Hematopoietic multipotent progenitor cell treated with erythropoietin and hydrocortisone succinate and interleukin-3 and kit ligand, for 17 days (in vitro differentiated cells): ENCODE results near the gene CUL3.
"Not testable (repeated sequence)": the region's sequence is repeated elsewhere in the genome, so short reads cannot be mapped to it uniquely, and the experiment has no call there.

ENCODE experiments used
- DNase-seq: peaks from one replicate; pipeline ENCODE4 v3.0.0-alpha.2; 2015; ENCODE audit warnings: low spot score

CUL3 gene

GRCh38 chr2:224538561-224539138 is 46.5 kb downstream of the CUL3 start:
- DNase-seq, result no peak

- no peak for DNase-seq
Observed at GRCh38 chr2:224532931-224533330, 52.2 kb downstream of the CUL3 start.

- no peak for DNase-seq
Observed at GRCh38 chr2:224532441-224532840, 52.7 kb downstream of the CUL3 start.

- no peak for DNase-seq
Observed at GRCh38 chr2:224528171-224528570, 57.0 kb downstream of the CUL3 start.

- no peak for DNase-seq
Observed at GRCh38 chr2:224525774-224526173, 59.4 kb downstream of the CUL3 start.

GRCh38 chr2:224524657-224525056 is 60.5 kb downstream of the CUL3 start:
- DNase-seq, result no peak

- no peak for DNase-seq
Observed at GRCh38 chr2:224523626-224524577, 61.3 kb downstream of the CUL3 start.

- DNase-seq, result not testable (repeated sequence)
Observed at GRCh38 chr2:224522483-224522882, 62.7 kb downstream of the CUL3 start.

GRCh38 chr2:224520064-224520463 is 65.1 kb downstream of the CUL3 start:
- no peak for DNase-seq

- no peak for DNase-seq
Observed at GRCh38 chr2:224518806-224519580, 66.2 kb downstream of the CUL3 start.

- DNase-seq, result no peak
Observed at GRCh38 chr2:224517963-224518362, 67.2 kb downstream of the CUL3 start.

- not testable (repeated sequence) for DNase-seq
Observed at GRCh38 chr2:224516393-224516792, 68.8 kb downstream of the CUL3 start.

- no peak for DNase-seq
Observed at GRCh38 chr2:224513991-224514390, 71.2 kb downstream of the CUL3 start.

GRCh38 chr2:224507789-224508188 is 77.4 kb downstream of the CUL3 start:
- DNase-seq, result no peak

- DNase-seq, result no peak
Observed at GRCh38 chr2:224506494-224506893, 78.7 kb downstream of the CUL3 start.

- DNase-seq, result no peak
Observed at GRCh38 chr2:224498991-224499390, 86.2 kb downstream of the CUL3 start.

GRCh38 chr2:224492531-224492930 is 92.6 kb downstream of the CUL3 start:
- DNase-seq, result no peak

GRCh38 chr2:224487940-224488339 is 97.2 kb downstream of the CUL3 start:
- DNase-seq, result not testable (repeated sequence)

GRCh38 chr2:224485081-224486014 is 99.8 kb downstream of the CUL3 start:
- DNase-seq, result not testable (repeated sequence)

GRCh38 chr2:224479826-224480225 is 105.3 kb downstream of the CUL3 start:
- no peak for DNase-seq

- DNase-seq, result no peak
Observed at GRCh38 chr2:224472827-224473226, 112.3 kb downstream of the CUL3 start.
